Osteocyte (in vitro differentiated cells): ENCODE measurements around the gene CCDC188. TPM values are rescaled to one million over a fixed set of nuclear protein-coding genes. Genes with fewer than 3 reads are reported as not detected.

ENCODE experiments used
- DNase-seq: peaks from one replicate; pipeline ENCODE4 v3.0.0; 2021; ENCODE audit warnings: mixed read lengths; ENCODE audit not compliant: unreplicated experiment; ENCODE audit errors: extremely low spot score
- H3K27ac Mint-ChIP-seq: one replicate; pipeline ENCODE4 v1.8.0; 2021; ENCODE audit warnings: mild to moderate bottlenecking, mixed read lengths; ENCODE audit not compliant: unreplicated experiment
- H3K27me3 Mint-ChIP-seq: one replicate; pipeline ENCODE4 v1.8.0; 2021; ENCODE audit warnings: mixed read lengths; ENCODE audit not compliant: unreplicated experiment
- H3K36me3 Mint-ChIP-seq: one replicate; pipeline ENCODE4 v1.8.0; 2021; ENCODE audit warnings: mixed read lengths; ENCODE audit not compliant: unreplicated experiment
- H3K4me1 Mint-ChIP-seq: one replicate; pipeline ENCODE4 v1.8.0; 2021; ENCODE audit warnings: mixed read lengths; ENCODE audit not compliant: unreplicated experiment
- H3K4me3 Mint-ChIP-seq: one replicate; pipeline ENCODE4 v1.8.0; 2021; ENCODE audit warnings: mild to moderate bottlenecking, moderate library complexity, mixed read lengths; ENCODE audit not compliant: unreplicated experiment
- H3K9me3 Mint-ChIP-seq: one replicate; pipeline ENCODE4 v1.8.0; 2021; ENCODE audit warnings: mixed read lengths; ENCODE audit not compliant: unreplicated experiment
- total RNA-seq: library from RNA; stranded (reverse); gene quantifications from 2 replicates; pipeline ENCODE4 v1.2.1, GENCODE V29; 2021
- TF ChIP-seq, protein P1 (sequence below): fragments of 200-600 bp; sonication (generic); IDR thresholded peaks from 2 replicates; pipeline ENCODE4 v1.5.0; 2021; ENCODE audit warnings: antibody characterized with exemption, mild to moderate bottlenecking, moderate library complexity

The CCDC188 gene
- total RNA-seq, 1 donor from 2014 or later: 0.56 TPM

DNA sequence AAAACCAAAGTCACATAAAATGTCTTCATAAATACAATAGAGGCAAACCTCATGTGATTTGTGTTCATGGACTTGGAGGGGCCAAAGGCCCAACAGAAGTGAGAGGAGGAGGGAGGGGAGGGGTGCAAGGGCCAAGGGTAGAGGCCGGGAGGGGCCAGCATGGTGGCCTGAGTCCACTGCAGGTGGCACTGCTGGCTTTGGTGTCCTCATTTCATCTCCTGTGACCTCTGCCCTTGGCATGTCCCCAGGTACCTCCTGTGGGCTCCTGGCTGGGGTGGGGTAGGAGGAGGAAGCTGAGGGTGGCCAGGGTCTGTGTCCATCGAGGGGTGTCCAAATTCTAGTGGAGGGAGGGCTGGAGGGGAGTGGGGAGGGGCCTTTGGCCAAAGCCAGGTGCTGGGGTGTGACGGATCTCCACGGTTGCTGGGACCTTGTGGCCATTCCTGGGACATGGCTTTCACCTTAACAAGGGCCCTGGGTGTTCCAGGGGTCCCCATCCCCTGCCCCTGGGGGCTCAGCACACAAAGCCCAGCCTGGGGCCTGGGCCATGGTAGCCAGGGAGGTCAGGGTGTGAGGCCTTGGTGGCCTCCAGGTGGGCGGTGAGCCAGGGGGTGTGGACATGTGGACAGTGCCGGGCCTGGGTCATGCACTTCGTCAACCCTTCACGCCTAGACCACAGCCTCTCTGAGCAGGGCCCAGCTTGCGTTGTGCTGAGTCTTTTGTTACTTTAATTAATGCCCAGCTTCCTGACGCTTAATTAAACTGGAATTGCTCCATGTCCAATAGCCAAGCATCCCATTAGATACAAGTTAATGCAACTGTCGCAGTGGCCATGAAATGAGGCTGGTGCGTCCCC lies 20.7 kb upstream of the CCDC188 start:
- H3K27me3 Mint-ChIP-seq: peaks cover 2% of the 10 kb centered on the region
- no peaks in the 10 kb centered on the region for H3K36me3 Mint-ChIP-seq
- DNase-seq: no peak
- H3K4me3 Mint-ChIP-seq: no peak overlapping the region
- no peak overlapping the region for H3K27ac Mint-ChIP-seq
- H3K4me1 Mint-ChIP-seq: peaks cover 5% of the 10 kb centered on the region
- H3K9me3 Mint-ChIP-seq: no peaks in the 10 kb centered on the region
- TF ChIP-seq, protein P1, sequence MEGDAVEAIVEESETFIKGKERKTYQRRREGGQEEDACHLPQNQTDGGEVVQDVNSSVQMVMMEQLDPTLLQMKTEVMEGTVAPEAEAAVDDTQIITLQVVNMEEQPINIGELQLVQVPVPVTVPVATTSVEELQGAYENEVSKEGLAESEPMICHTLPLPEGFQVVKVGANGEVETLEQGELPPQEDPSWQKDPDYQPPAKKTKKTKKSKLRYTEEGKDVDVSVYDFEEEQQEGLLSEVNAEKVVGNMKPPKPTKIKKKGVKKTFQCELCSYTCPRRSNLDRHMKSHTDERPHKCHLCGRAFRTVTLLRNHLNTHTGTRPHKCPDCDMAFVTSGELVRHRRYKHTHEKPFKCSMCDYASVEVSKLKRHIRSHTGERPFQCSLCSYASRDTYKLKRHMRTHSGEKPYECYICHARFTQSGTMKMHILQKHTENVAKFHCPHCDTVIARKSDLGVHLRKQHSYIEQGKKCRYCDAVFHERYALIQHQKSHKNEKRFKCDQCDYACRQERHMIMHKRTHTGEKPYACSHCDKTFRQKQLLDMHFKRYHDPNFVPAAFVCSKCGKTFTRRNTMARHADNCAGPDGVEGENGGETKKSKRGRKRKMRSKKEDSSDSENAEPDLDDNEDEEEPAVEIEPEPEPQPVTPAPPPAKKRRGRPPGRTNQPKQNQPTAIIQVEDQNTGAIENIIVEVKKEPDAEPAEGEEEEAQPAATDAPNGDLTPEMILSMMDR: no peak

DNA sequence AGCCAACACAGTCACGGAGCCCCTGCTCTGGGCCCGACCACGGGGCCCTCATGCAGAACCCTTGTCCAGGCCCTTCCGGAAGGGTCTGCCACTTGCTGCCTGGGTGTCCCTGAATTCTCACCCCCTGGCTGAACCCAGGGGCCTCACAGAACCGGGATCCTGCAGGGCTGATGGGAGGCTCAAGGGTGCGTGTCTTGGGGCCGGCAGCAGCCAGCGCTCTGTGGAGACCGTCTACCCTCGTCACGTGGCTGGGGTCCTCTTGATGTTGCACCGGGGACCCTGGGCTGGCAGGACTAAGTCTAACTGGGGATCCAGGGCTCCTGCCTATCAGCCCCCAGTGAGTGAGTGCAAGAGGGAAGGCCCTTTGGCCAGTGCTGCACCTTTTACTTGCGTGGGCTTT lies 19.3 kb upstream of the CCDC188 start:
- Mint-ChIP-seq H3K9me3 (no peaks in the 10 kb centered on the region), H3K4me1 (peaks cover 5% of the 10 kb centered on the region), H3K36me3 (no peaks in the 10 kb centered on the region), H3K27ac (no peak overlapping the region), H3K27me3 (peaks cover 2% of the 10 kb centered on the region), H3K4me3 (no peak overlapping the region)
- TF ChIP-seq, protein P1: no peak
- no peak for DNase-seq

DNA sequence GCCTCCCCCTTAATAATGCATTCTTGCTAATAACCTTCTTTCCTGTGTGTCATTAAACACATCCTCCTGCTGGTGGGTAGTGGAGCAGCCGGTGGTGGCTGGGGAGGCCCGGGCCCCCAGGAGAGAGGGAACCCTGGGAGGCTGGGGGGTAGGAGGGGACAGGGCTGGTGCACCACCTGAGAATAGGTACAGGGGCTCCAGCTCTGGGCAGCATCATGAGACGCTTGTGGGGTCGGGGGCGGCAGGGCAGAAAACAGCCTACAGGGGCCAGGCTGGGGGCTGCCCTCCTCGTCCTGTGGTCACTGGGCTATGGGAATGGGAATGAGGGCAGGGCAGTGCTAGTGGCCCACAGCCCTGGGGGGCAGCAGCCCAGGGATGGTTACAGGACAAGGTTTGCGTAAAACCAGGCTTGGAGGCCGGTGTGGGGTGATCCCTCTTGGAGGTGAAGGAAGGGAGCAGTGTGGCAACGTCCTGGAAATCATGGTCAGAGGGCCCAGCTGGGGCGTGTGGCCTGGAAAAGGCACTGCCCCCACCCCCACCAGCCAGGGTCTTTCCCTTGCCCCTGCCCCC lies 18.5 kb upstream of the CCDC188 start:
- DNase-seq: no peak
- Mint-ChIP-seq H3K4me1 (peaks cover 5% of the 10 kb centered on the region), H3K9me3 (no peaks in the 10 kb centered on the region), H3K4me3 (no peak overlapping the region), H3K27ac (no peak overlapping the region), H3K27me3 (peaks cover 2% of the 10 kb centered on the region), H3K36me3 (no peaks in the 10 kb centered on the region)
- TF ChIP-seq, protein P1: no peak

DNA sequence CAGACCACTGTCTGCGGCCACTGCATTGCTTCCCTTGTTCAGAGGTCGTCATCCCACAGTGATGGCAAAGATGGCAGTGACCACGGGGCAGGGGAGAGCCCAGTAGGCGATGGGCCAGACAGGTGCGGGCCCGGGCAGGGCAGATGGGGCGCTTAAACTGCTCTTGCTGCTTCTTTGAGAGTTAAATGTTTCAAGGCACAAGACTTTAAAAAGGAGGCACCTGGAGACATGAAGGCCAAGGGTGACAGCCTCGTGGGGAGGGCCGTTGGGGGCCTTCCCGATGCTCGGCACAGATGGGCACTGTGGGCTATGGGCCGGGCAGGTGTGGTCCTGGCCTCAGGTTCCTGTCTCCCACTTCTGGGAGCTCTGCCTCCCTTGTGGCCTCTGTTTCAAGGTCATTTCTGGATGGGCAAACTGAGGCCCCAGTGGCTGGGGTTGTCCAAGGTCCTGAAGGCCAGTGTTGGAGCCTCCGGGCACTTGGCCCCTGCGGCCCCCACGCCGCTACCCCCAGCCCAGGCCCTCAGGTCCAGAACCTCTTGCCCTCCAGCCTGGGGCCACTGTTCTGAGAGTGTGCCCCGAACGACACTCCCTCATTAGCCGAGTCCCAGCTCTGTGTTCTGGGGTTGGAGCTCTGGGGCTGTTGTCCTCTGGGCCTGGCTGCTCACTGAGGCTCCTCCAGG lies 16.9 kb upstream of the CCDC188 start:
- no peak overlapping the region for H3K27ac Mint-ChIP-seq
- peaks cover 2% of the 10 kb centered on the region for H3K27me3 Mint-ChIP-seq
- DNase-seq: no peak
- no peaks in the 10 kb centered on the region for H3K36me3 Mint-ChIP-seq
- TF ChIP-seq, protein P1: no peak
- H3K4me1 Mint-ChIP-seq: no peaks in the 10 kb centered on the region
- no peak overlapping the region for H3K4me3 Mint-ChIP-seq
- no peaks in the 10 kb centered on the region for H3K9me3 Mint-ChIP-seq

DNA sequence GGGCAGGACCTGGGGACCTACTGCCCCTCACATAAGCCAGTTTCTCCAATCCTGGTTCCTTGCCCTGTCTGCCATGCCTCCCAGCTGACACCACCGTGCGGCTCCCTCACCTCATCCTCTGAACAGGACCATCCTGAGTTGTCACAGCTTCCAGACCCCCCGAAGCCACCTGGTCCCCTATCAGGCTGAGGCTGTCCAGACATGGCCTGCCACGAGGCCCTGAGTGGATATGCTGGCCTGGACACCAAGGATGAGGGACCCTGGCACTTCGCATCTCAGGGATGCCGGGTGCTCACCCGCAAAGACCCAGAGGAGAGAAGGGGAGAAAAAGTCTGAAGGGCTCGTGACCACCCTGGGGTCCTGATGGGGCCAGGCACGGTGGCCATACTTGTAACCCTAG lies 15.8 kb upstream of the CCDC188 start:
- Mint-ChIP-seq H3K36me3 (no peaks in the 10 kb centered on the region), H3K4me1 (no peaks in the 10 kb centered on the region), H3K4me3 (no peak overlapping the region), H3K27me3 (peaks cover 2% of the 10 kb centered on the region), H3K9me3 (no peaks in the 10 kb centered on the region), H3K27ac (no peak overlapping the region)
- TF ChIP-seq, protein P1: no peak
- DNase-seq: no peak
